Neural cell (in vitro differentiated cells): ENCODE measurements around the gene USP34. TPM values are rescaled to one million over a fixed set of nuclear protein-coding genes. Genes with fewer than 3 reads are reported as not detected.
"Not testable (repeated sequence)": the region's sequence is repeated elsewhere in the genome, so short reads cannot be mapped to it uniquely, and the experiment has no call there.

Experiments
- H2AFZ ChIP-seq: fragments of 200-600, 300-800 bp; sonication (generic), shearing (Covaris generic); 2 replicates; pipeline ENCODE4 v1.6.0; 2014; ENCODE audit warnings: low read depth, mild to moderate bottlenecking, antibody characterized with exemption, low read length, moderate library complexity
- H3F3A ChIP-seq: fragments of 200-600 bp; shearing (Covaris generic); 2 replicates; pipeline ENCODE4 v1.6.1; 2016; ENCODE audit warnings: mild to moderate bottlenecking, moderate library complexity, mixed read lengths, antibody characterized with exemption, low read length; ENCODE audit not compliant: insufficient read depth, poor library complexity, severe bottlenecking
- H3K27ac ChIP-seq: fragments of 200-600, 300-800 bp; sonication (generic), shearing (Covaris generic); 2 replicates; pipeline ENCODE4 v1.5.1; 2014; ENCODE audit warnings: mild to moderate bottlenecking, low read length, moderate library complexity
- H3K27me3 ChIP-seq: fragments of 300-800, 200-600 bp; sonication (generic), shearing (Covaris generic); 2 replicates; pipeline ENCODE4 v1.6.0; 2014; ENCODE audit warnings: mild to moderate bottlenecking, low read depth, low read length, moderate library complexity; ENCODE audit not compliant: insufficient read depth
- H3K36me3 ChIP-seq: fragments of 300-800, 200-600 bp; sonication (generic), shearing (Covaris generic); 2 replicates; pipeline ENCODE4 v1.5.1; 2014; ENCODE audit warnings: mild to moderate bottlenecking, antibody characterized with exemption, low read length, moderate library complexity; ENCODE audit not compliant: insufficient read depth
- H3K4me2 ChIP-seq: fragments of 300-800, 200-600 bp; sonication (generic), shearing (Covaris generic); 2 replicates; pipeline ENCODE4 v1.6.0; 2014; ENCODE audit warnings: mild to moderate bottlenecking, low read length
- H3K4me3 ChIP-seq: fragments of 300-800, 200-600 bp; sonication (generic), shearing (Covaris generic); 2 replicates; pipeline ENCODE4 v1.5.1; 2014; ENCODE audit warnings: mild to moderate bottlenecking, low read length, moderate library complexity
- H3K79me2 ChIP-seq: fragments of 200-600 bp; shearing (Covaris generic); replicated peaks from 2 replicates; pipeline ENCODE4 v1.6.0; 2014; ENCODE audit warnings: mild to moderate bottlenecking, low read length, moderate library complexity; ENCODE audit not compliant: insufficient read depth
- H3K9ac ChIP-seq: fragments of 300-800, 200-600 bp; sonication (generic), shearing (Covaris generic); 2 replicates; pipeline ENCODE4 v1.6.1; 2016; ENCODE audit warnings: mild to moderate bottlenecking, low read length, mixed read lengths
- H3K9me2 ChIP-seq: fragments of 200-600 bp; shearing (Covaris generic); 2 replicates; pipeline ENCODE4 v1.6.1; 2016; ENCODE audit warnings: mild to moderate bottlenecking, low read length, mixed read lengths; ENCODE audit not compliant: insufficient read depth
- H3K9me3 ChIP-seq: fragments of 200-600, 300-800 bp; sonication (generic), shearing (Covaris generic); 2 replicates; pipeline ENCODE4 v1.6.1; 2016; ENCODE audit warnings: mild to moderate bottlenecking, mixed run types, low read length, moderate library complexity, mixed read lengths
- H4K20me1 ChIP-seq: fragments of 200-600 bp; shearing (Covaris generic); 2 replicates; pipeline ENCODE4 v1.6.1; 2016; ENCODE audit warnings: mild to moderate bottlenecking, mixed run types; ENCODE audit not compliant: insufficient read depth
- EP300 ChIP-seq: fragments of 450-650 bp; conservative IDR thresholded peaks from 2 replicates; pipeline ENCODE4 v1.6.1; 2014; ENCODE audit warnings: antibody characterized with exemption, mild to moderate bottlenecking, moderate library complexity; ENCODE audit not compliant: poor library complexity, severe bottlenecking
- EZH2 ChIP-seq: fragments of 200-600, 300-800 bp; shearing (Covaris generic), sonication (generic); IDR thresholded peaks from 2 replicates; pipeline ENCODE4 v1.6.1; 2014; ENCODE audit warnings: antibody characterized with exemption, low read length, borderline replicate concordance, mild to moderate bottlenecking; ENCODE audit not compliant: insufficient read depth, poor library complexity, severe bottlenecking
- MXI1 ChIP-seq: fragments of 450-650 bp; conservative IDR thresholded peaks from 2 replicates; pipeline ENCODE4 v1.6.1; 2014; ENCODE audit warnings: antibody characterized with exemption, mild to moderate bottlenecking; ENCODE audit not compliant: poor library complexity, severe bottlenecking
- POLR2AphosphoS5 ChIP-seq: IDR thresholded peaks from 2 replicates; pipeline ENCODE4 v1.6.1; 2012
- RAD21 ChIP-seq: fragments of 450-650 bp; conservative IDR thresholded peaks from 2 replicates; pipeline ENCODE4 v1.6.1; 2014; ENCODE audit warnings: antibody characterized with exemption, mild to moderate bottlenecking, moderate library complexity
- SMC3 ChIP-seq: fragments of 450-650 bp; conservative IDR thresholded peaks from 2 replicates; pipeline ENCODE4 v1.6.1; 2014; ENCODE audit warnings: antibody characterized with exemption, mild to moderate bottlenecking, moderate library complexity; ENCODE audit not compliant: poor library complexity
- TAF1 ChIP-seq: IDR thresholded peaks from 2 replicates; pipeline ENCODE4 v1.6.1; 2012; ENCODE audit warnings: low read depth
- polyA plus RNA-seq: library from polyadenylated mRNA; depleted of rRNA; stranded (reverse); fragments of >200 nt; gene quantifications from 2 replicates; pipeline ENCODE4 v1.2.3, GENCODE V29; 2014
- TF ChIP-seq, protein P1 (sequence below): fragments of 450-650 bp; IDR thresholded peaks from 2 replicates; pipeline ENCODE4 v1.5.1; 2014; ENCODE audit warnings: antibody characterized with exemption, mild to moderate bottlenecking, moderate library complexity; ENCODE audit not compliant: poor library complexity, severe bottlenecking
- TF ChIP-seq, protein P2 (sequence below): IDR thresholded peaks from 2 replicates; pipeline ENCODE4 v1.6.1; 2012; ENCODE audit warnings: borderline replicate concordance

USP34 gene
- polyA plus RNA-seq, 1 donor from 2014 or later: 87.9 TPM

DNA sequence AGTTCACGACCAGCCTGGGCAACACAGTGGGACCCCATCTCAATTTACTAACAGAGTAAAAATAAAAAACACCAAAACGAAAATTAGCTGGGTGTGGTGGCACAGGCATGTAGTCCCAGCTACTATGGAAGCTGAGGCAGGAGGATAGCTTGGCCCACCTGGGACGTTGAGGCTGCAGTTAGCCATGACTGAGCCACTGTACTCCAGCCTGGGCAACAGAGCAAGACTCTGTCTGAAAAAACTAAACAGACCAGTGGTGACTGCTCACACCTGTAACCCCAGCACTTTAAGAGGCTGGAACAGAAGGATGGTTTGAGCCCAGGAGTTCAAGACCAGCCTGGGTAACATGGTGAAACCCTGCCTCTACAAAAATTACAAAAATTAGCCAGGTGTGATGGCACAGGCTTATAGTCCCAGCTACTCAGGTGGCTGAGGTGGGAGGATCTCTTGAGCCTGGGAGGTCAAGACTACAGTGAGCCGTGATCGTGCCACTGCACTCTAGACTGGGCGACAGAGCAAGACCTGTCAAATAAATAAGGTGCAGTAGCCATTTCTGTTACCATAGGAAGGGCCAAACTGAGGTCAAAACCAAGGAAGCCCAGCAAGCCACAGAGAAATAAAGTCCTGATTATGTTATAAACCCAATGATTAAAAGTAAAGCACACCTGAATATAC is 14.0 kb downstream of the USP34 start:
- no peaks in the 10 kb centered on the region for H4K20me1 ChIP-seq
- H3K79me2 ChIP-seq: peaks cover 75% of the 10 kb centered on the region
- no peaks in the 10 kb centered on the region for H3K36me3 ChIP-seq
- H3K9me2 ChIP-seq: no peaks in the 10 kb centered on the region
- H3K9ac ChIP-seq: no peak overlapping the region
- H3K4me2 ChIP-seq: no peak overlapping the region
- no peak overlapping the region for H3K4me3 ChIP-seq
- no peaks in the 10 kb centered on the region for H3K9me3 ChIP-seq
- no peaks in the 10 kb centered on the region for H3K27me3 ChIP-seq
- H3K27ac ChIP-seq: no peak overlapping the region
- H3F3A ChIP-seq: no peaks in the 10 kb centered on the region
- H2AFZ ChIP-seq: no peak overlapping the region
- TF ChIP-seq POLR2AphosphoS5: no peak
- TF ChIP-seq, protein P1, sequence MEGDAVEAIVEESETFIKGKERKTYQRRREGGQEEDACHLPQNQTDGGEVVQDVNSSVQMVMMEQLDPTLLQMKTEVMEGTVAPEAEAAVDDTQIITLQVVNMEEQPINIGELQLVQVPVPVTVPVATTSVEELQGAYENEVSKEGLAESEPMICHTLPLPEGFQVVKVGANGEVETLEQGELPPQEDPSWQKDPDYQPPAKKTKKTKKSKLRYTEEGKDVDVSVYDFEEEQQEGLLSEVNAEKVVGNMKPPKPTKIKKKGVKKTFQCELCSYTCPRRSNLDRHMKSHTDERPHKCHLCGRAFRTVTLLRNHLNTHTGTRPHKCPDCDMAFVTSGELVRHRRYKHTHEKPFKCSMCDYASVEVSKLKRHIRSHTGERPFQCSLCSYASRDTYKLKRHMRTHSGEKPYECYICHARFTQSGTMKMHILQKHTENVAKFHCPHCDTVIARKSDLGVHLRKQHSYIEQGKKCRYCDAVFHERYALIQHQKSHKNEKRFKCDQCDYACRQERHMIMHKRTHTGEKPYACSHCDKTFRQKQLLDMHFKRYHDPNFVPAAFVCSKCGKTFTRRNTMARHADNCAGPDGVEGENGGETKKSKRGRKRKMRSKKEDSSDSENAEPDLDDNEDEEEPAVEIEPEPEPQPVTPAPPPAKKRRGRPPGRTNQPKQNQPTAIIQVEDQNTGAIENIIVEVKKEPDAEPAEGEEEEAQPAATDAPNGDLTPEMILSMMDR: no peak
- no peak for TF ChIP-seq EP300
- no peak for TF ChIP-seq SMC3
- no peak for TF ChIP-seq MXI1
- no peak for TF ChIP-seq EZH2
- TF ChIP-seq TAF1: no peak
- TF ChIP-seq RAD21: no peak
- TF ChIP-seq, protein P2, sequence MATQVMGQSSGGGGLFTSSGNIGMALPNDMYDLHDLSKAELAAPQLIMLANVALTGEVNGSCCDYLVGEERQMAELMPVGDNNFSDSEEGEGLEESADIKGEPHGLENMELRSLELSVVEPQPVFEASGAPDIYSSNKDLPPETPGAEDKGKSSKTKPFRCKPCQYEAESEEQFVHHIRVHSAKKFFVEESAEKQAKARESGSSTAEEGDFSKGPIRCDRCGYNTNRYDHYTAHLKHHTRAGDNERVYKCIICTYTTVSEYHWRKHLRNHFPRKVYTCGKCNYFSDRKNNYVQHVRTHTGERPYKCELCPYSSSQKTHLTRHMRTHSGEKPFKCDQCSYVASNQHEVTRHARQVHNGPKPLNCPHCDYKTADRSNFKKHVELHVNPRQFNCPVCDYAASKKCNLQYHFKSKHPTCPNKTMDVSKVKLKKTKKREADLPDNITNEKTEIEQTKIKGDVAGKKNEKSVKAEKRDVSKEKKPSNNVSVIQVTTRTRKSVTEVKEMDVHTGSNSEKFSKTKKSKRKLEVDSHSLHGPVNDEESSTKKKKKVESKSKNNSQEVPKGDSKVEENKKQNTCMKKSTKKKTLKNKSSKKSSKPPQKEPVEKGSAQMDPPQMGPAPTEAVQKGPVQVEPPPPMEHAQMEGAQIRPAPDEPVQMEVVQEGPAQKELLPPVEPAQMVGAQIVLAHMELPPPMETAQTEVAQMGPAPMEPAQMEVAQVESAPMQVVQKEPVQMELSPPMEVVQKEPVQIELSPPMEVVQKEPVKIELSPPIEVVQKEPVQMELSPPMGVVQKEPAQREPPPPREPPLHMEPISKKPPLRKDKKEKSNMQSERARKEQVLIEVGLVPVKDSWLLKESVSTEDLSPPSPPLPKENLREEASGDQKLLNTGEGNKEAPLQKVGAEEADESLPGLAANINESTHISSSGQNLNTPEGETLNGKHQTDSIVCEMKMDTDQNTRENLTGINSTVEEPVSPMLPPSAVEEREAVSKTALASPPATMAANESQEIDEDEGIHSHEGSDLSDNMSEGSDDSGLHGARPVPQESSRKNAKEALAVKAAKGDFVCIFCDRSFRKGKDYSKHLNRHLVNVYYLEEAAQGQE: no peak

DNA sequence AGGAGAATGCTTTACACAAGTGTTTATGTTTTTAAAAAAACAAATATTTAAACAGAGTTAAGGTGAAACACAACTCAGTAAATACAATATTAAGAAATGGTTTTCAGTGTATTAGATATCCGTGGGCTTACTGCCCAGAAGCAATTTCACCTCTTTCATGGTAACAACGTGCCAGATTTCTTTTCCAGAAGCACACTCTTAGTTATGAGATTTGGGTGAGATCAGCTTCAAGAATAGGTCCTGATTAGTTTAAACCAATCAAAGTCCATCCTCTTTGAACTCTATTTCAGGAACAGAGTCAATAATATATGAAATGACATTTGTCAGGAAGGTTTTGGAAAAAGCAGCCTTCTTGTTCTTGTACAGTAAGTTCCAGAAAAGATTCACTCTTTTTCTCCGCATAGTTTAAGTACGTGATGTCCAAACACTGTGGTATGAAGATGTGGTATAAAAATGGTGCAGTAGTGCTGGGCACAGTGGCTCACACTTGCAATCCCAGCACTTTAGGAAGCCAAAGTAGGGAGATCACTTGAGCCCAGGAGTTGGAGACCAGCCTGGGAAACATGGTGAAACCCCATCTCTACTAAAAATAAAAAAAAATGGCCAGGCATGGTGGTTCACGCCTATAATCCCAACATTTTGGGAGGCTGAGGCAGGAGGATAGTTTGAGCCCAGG is 14.7 kb downstream of the USP34 start:
- Histone ChIP-seq H3K4me3 (no peak overlapping the region), H3K9ac (no peak overlapping the region), H3K27ac (no peak overlapping the region), H2AFZ (no peak overlapping the region), H3K4me2 (no peak overlapping the region), H3K9me3 (peaks cover 3% of the 10 kb centered on the region), H3F3A (no peaks in the 10 kb centered on the region), H3K9me2 (no peaks in the 10 kb centered on the region), H3K36me3 (no peaks in the 10 kb centered on the region), H3K27me3 (no peaks in the 10 kb centered on the region), H4K20me1 (no peaks in the 10 kb centered on the region), H3K79me2 (peaks cover 73% of the 10 kb centered on the region)
- TF ChIP-seq, protein P1: no peak
- TF ChIP-seq EP300 (no peak), TAF1 (no peak), POLR2AphosphoS5 (no peak), EZH2 (no peak), MXI1 (no peak), RAD21 (no peak), SMC3 (no peak)
- TF ChIP-seq, protein P2: no peak

DNA sequence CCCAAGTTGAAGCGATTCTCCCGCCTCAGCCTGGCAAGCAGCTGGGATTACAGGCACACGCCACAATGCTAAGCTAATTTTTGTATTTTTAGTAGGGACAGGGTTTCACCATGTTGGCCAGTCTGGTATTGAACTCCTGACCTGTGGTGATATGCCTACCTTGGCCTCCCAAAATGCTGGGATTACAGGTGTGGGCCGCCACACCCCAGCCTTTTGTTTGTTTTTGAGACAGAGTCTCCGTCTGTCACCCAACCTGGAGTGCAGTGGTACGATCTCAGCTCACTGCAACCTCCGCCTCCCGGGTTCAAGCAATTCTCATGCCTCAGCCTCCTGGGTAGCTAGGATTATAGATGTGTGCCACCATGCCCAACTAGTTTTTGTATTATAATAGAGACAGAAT is 15.9 kb downstream of the USP34 start:
- not testable (repeated sequence) for H2AFZ ChIP-seq, H4K20me1 ChIP-seq, H3K4me2 ChIP-seq

More for the DNA sequence above, 15.9 kb downstream of the USP34 start:
- H3K36me3 ChIP-seq, H3K9me3 ChIP-seq, H3F3A ChIP-seq, H3K27ac ChIP-seq, H3K4me3 ChIP-seq, H3K27me3 ChIP-seq, H3K9ac ChIP-seq, H3K9me2 ChIP-seq: not testable (repeated sequence)
- peaks cover 71% of the 10 kb centered on the region for H3K79me2 ChIP-seq
